ENCODE measurements around the gene CERT1.
A peak's percentile ranks its signal among the peaks of the same experiment; 100 is the strongest.
"Not testable (repeated sequence)": the region's sequence is repeated elsewhere in the genome, so short reads cannot be mapped to it uniquely, and the experiment has no call there.

Gene CERT1

DNA sequence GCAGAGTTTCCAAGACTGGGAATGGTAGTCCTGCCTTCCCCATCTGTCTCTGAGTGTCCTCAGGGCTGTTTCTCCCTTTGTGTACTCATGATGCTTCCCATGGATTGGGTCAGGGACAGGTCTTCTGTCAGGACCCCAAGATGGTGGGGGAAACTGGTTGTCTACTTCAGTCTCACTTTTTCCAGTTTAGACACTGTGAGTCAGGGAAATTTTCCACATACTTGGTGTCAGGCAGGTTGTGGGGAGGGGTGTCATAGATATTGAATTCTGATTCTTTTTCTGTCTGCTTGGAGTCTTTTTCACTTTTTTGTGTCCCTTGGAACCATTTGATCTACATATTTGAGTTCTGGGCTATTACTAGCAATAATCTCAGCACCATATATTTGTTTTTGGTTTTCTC is 10.6 kb upstream of the CERT1 start:
- no peak for DNase-seq

GRCh38 chr5:75521195-75521594 is 9.8 kb upstream of the CERT1 start:
- no peak for DNase-seq

GRCh38 chr5:75519761-75520160 is 8.3 kb upstream of the CERT1 start:
- no peak for DNase-seq

- no peak for DNase-seq
These were observed 2.9 kb upstream of the CERT1 start for GRCh38 chr5:75514323-75514722.

GRCh38 chr5:75513841-75514240 is 2.4 kb upstream of the CERT1 start:
- no peak for DNase-seq

GRCh38 chr5:75512383-75513074 is 1.1 kb upstream of the CERT1 start:
- DNase-seq = no peak

DNA sequence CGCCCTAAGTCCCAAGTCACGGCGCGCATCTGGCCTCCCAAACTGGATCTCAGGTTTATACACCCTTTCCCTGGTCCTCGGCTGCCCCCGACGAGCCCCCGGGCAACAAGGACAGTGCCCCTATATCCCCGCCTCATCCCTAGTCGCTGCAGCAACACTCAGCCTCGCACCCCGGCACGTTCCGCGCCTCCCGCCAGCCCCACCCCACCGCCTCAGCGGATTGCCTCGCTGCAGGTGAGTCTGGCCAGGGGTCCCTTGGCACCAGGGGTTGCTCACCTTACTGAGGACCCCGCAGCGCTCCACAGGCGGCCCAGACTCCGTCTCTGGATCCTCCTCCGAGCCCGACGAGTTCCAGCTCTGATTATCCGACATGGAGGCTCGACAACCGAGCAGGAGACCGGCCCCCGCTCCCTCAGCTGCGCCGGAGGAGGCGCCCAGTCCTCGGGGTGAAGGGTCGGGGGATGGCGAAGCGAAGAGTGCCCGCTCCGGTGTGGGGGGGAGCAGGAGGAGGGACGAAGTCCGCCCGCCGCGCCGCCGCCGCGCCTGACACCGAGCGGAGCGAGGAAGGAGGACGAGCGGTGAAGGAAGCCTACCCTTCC is 494 bp downstream of the CERT1 start:
- DNase-seq = peak; percentile 31

DNA sequence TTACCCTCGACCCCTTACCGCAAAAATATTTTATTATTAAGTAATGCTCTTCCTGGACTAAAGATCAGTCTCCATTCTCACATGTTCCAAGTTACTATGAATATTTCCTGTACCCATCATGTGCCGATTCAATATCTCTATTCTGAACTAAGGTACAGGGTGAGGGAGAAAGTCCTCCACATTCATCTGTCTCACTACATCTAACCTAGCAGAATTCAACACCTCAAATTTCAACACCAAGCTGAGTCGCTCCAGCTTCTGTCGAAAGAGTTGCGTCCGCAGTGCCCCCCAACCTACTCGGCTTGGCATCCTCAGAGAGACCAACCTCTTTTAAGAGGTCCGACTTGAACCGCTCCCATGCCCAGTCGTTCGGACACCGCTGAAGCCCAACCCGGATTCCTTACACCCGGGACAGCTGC is 1.0 kb downstream of the CERT1 start:
- no peak for DNase-seq

GRCh38 chr5:75509956-75510355 is 1.5 kb downstream of the CERT1 start:
- DNase-seq = no peak

DNA sequence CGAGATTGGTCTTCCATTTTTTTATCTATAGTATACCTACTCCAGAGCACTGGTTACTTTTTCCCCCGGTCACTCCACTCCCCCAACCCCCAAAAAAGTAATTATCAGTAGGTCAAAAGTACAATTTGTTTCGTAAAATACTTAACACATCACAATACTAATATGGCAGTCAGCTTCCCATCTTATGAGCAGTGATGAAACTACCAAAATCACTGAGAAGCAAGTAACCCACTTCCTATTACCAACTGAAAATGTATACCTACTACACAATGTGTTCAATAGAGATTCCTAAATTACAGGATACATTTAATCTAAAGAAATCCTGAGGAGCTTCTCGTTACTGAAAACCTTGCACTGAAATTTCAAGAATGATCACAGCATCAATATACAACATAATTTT is 1.9 kb downstream of the CERT1 start:
- DNase-seq = no peak

GRCh38 chr5:75507841-75508240 is 3.6 kb downstream of the CERT1 start:
- no peak for DNase-seq

DNA sequence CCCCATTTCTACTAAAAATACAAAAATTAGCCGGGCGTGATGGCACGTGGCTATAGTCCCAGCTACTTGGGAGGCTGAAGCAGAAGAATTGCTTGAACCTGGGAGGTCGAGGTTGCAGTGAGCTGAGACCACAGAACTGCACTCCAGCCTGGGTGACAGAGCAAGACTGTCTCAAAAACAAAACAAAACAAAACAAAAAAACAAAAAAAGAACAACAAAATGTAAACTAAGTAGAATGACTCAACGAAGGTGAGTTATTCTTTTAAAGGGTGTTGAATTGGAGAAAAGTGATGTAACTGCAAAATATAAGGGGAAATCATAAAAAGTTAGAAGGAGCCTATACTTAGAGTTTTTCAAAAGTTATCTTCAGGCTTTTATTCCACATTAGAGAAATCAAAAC is 6.3 kb downstream of the CERT1 start:
- not testable (repeated sequence) for DNase-seq

DNA sequence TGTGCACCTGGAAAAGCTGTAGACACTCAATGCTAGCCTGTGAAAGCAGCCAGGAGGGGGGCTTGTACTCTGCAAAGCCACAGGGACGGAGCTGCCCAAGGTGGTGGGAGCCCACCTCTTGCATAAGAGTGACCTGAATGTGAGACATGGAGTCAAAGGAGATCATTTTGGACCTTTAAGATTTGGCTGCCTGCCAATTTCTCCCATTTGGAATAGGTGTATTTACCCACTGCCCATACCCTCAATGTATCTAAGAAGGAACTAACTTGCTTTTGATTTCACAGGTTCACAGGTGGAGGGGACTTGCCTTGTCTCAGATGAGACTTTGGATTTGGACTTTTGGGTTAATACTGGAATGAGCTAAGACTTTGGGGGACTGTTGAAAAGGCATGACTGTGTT is 12.6 kb downstream of the CERT1 start:
- DNase-seq = not testable (repeated sequence)

GRCh38 chr5:75498208-75498777 is 13.1 kb downstream of the CERT1 start:
- DNase-seq = no peak

- DNase-seq = no peak
These were observed 15.4 kb downstream of the CERT1 start for GRCh38 chr5:75496026-75496425.

- DNase-seq = no peak
These were observed 19.8 kb downstream of the CERT1 start for GRCh38 chr5:75491621-75492020.

- DNase-seq = not testable (repeated sequence)
These were observed 21.6 kb downstream of the CERT1 start for GRCh38 chr5:75489847-75490246.

DNA sequence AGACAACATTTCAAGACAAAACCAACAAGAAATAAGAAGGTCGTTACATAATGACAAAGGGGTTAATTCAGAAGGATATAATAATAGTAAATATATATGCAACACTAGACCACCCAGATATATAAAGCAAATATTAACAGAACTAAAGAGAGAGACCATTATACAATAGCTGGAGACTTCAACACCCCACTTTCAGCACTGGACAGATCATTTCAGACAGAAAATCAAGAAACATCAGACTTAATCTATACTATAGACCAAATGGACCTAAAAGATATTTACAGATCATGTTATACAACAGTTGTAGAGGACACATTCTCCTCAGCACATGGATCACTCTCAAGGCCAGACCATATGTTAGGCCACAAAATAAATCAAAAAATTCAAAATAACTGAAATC is 26.8 kb downstream of the CERT1 start:
- no peak for DNase-seq

- no peak for DNase-seq
These were observed 28.9 kb downstream of the CERT1 start for GRCh38 chr5:75482482-75482881.

DNA sequence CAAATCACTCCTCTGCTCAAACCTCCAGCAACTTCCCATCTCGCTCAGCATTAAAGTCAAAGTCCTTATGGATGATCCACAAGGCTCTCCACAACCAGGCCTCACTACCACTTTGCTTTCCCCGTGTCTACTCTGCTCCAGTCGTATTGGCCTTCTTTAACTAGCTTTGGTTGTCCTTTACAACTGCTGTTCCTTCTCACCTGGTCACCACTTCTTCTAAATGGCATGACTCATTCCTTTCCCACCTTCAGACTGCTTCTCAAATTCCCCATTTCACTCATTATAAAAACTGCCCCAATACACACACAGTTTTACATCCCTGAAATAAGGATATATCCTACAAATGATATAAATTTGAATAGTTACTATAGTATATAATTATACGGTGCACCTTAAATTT is 30.4 kb downstream of the CERT1 start:
- no peak for DNase-seq

GRCh38 chr5:75475364-75475763 is 36.1 kb downstream of the CERT1 start:
- no peak for DNase-seq

DNA sequence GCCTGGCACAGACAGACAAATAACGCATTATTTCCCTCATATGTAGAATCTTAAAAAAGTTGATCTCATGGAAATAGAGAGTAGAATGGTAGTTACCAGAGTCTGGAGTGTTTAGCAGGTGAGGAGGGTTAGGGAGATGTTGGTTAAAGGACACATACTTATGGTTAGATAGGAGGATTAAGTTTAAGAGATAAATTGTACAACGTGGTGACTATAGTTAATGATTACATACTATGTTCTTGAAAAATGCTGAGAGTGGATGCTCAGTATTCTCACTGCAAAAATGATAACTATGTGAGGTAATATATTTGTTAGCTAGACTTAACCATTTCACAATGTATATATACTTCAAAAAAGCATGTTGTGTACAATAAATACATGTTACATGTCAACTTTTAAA is 38.0 kb downstream of the CERT1 start:
- no peak for DNase-seq

DNA sequence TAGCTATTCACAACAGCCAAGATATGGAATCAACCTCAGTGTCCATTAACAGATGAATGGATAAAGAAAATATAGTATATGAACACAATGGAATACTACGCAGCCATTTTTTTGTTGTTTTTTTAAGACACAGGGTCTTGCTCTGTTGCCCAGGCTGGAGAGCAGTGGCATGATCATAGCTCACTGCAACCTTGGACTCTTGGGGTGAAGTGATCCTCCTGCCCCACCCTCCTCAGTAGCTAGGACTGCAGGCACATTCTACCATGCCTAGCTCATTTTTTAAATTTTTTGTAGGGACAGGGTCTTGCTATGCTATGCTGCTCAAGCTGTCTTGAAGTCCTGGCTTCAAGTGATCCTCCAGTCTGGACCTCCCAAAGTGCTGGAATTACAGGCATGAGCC is 38.5 kb downstream of the CERT1 start:
- DNase-seq = no peak

DNA sequence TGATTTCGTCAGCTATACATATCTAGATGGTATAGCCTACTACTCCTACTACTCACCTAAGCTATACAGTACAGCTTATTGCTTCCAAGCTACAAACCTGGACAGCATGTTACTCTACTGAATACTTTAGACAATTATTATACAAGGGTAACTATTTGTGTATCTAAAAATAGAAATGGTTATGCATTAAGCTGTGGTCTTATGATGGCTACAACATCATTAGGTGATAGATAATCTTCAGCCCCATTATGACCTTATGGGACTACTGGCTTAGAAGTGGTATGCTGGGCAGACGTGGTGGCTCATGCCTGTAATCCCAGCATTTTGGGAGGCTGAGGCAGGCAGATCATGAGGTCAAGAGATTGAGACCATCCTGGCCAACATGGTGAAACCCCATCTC is 40.2 kb downstream of the CERT1 start:
- DNase-seq = no peak

DNA sequence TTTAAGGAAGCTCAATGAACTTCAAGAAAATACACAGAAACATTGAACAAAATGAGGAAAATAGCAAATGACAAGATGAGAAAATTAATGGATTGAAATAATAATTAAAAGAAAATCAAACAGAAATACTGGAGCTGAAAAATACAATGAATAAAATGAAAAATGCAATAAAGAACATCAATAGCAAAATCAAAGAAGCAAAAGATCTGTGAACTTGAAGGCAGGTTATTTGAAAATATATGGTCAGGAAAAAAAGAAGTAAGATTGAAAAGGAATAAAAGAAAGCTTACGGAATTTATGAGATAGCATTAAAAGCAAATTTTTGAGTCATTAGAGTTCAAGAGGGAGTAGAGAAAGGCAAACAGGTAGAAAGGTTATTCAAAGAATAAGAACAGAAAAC is 42.4 kb downstream of the CERT1 start:
- no peak for DNase-seq
